SJCRH30 (cell line): ENCODE results near the gene TMEM141. TPM values are rescaled to one million over a fixed set of nuclear protein-coding genes. Genes with fewer than 3 reads are reported as not detected.
"Not testable (repeated sequence)": the region's sequence is repeated elsewhere in the genome, so short reads cannot be mapped to it uniquely, and the experiment has no call there.

ENCODE experiments used
- DNase-seq, 2 experiments: peaks; one replicate each; pipeline ENCODE4 v3.0.0-alpha.2; 2015 to 2020
- H3K27ac ChIP-seq: fragments of 250-450 bp; sonication (Bioruptor Pico); 2 replicates; pipeline ENCODE4 v1.5.1; 2020; ENCODE audit warnings: mild to moderate bottlenecking, moderate library complexity
- H3K27me3 ChIP-seq: fragments of 250-450 bp; sonication (Bioruptor Pico); 2 replicates; pipeline ENCODE4 v1.5.1; 2020; ENCODE audit warnings: mild to moderate bottlenecking, moderate library complexity
- H3K36me3 ChIP-seq: fragments of 250-450 bp; sonication (Bioruptor Pico); 2 replicates; pipeline ENCODE4 v1.5.1; 2020; ENCODE audit warnings: mild to moderate bottlenecking, moderate library complexity
- H3K4me1 ChIP-seq: fragments of 250-450 bp; sonication (Bioruptor Pico); 2 replicates; pipeline ENCODE4 v1.5.1; 2020; ENCODE audit warnings: mild to moderate bottlenecking, moderate library complexity
- H3K4me3 ChIP-seq: fragments of 250-450 bp; sonication (Bioruptor Pico); 2 replicates; pipeline ENCODE4 v1.5.1; 2020; ENCODE audit warnings: mild to moderate bottlenecking, moderate library complexity
- H3K9me3 ChIP-seq: fragments of 250-450 bp; sonication (Bioruptor Pico); replicated peaks from 2 replicates; pipeline ENCODE4 v1.5.1; 2020; ENCODE audit warnings: mild to moderate bottlenecking, moderate library complexity
- total RNA-seq: library from RNA; depleted of rRNA; stranded (reverse); fragments of >200 nt; shearing (Covaris generic); gene quantifications from 2 replicates; pipeline ENCODE4 v1.2.3, GENCODE V29; 2014

TMEM141 gene
- total RNA-seq, 1 experiment from 2014 or later = 17.3 TPM

DNA sequence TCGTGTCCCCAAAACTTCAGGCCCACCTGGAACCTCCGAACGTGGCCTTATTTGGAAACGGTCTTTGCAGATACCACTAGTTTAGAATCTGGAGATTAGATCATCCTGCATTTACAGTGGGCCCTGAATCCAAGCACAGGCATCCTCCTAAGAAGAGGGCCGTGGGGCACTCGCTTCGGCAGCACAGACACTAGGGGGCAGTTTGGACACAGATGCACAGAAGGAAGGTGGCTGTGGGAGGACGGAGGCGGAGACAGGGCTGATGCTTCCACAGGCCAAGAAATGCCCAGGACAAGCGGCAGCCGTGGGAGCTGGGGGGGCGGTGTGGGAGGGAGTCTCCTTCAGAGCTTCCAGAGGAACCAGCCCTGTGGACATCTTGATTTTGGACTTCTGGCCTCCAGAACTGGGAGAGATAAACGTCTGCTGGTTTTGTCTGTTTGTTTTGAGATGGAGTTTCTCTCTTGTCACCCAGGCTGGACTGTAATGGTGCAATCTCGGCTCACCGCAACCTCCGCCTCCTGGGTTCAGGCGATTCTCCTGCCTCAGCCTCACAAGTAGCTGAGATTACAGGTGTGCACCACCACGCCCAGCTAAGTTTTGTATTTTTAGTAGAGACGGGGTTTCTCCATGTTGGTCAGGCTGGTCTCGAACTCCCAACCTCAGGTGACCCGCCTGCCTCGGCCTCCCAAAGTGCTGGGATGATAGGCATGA, 30.2 kb upstream of the TMEM141 start:
- not testable (repeated sequence) for H3K36me3 ChIP-seq, H3K27ac ChIP-seq, H3K4me3 ChIP-seq, H3K9me3 ChIP-seq
- peak; percentile 70 to 78 for DNase-seq
- H3K4me1 ChIP-seq = peaks cover 12% of the 10 kb centered on the region
- H3K27me3 ChIP-seq = peaks cover 19% of the 10 kb centered on the region

DNA sequence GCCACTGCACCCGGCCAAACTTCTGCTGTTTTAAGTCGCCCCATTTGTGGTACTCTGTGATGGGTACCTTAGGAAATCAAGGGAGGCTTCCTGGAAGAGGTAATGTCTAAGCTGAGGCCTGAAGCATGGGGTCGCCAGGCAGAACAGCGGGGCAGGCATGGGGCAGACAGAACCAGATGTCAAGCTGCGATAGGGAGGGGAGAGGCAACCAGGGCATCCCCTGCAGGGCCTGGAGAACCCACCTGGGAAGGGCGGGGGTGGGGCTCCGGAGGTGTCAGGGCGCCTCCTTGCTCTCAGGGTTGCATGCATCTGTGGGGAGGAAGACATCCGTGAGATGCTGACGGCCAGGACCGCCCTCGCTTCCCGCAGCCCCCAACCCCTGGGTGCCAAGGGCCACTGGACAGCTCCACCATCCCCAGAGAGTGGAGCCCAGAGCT, 29.6 kb upstream of the TMEM141 start:
- peaks cover 19% of the 10 kb centered on the region for H3K27me3 ChIP-seq
- H3K4me1 ChIP-seq = peaks cover 12% of the 10 kb centered on the region
- DNase-seq = no peak
- H3K4me3 ChIP-seq = no peak overlapping the region
- no peaks in the 10 kb centered on the region for H3K36me3 ChIP-seq
- H3K27ac ChIP-seq = no peak overlapping the region
- no peaks in the 10 kb centered on the region for H3K9me3 ChIP-seq

DNA sequence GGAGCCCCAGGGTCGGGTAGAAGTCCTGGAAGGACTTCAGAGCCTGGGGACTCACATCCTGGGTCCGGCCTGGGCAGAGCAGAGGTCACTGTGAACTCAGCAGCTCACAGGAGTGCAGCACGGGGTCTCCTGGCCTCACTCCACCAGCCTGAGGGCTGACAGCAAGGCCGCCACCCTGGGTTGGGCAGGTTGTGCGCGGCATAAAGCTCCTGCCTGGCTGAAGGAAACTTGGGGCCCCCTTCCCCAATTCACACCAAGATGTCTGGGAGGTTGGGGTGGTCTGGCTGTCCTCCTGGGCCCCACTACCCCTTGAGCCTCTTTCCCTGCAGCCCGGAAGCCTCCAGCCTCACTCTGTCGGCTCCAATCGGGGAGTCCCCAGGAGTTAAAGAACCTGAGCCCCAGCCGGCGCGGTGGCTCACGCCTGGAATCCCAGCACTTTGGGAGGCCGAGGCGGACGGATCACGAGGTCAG, 28.9 kb upstream of the TMEM141 start:
- no peaks in the 10 kb centered on the region for H3K36me3 ChIP-seq
- H3K9me3 ChIP-seq = no peaks in the 10 kb centered on the region
- H3K27me3 ChIP-seq = peaks cover 19% of the 10 kb centered on the region
- DNase-seq = no peak
- H3K4me1 ChIP-seq = peaks cover 9% of the 10 kb centered on the region
- no peak overlapping the region for H3K27ac ChIP-seq
- no peak overlapping the region for H3K4me3 ChIP-seq

DNA sequence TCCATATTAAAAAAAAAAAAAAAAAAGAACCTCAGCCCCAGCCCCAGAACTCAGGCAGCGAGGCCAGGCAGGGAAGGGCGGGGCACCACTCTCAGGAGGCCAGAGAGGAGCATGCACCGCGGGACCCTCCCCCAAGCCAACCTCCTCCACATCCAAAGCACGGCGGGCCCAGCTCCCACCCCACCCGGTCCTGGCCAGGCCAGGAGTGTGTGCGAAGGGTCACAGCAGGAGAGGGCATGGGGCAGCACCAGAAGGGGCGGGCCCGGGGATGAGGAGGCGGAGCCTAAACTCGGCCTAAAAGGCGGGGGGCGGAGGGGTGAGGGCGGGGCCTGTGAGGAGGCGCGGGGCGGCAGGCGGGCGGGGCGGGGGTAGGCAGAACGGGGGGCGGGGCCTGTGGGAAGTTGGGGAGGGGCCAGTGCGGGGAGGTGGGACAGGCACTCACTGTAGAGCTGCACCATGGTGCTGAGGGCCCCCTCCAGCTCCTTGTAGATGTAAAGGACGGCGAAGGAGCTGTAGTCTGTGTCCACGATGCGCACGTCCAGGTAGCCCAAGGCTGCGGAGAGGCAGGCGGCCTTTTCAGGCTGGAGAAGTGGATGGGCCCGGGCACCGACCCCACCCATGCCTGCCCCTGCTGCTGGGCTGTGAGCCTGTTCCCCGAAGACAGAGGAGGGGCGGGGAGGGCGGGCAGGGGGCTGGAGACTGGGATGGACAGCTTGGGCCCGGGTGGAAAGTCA, 28.1 kb upstream of the TMEM141 start:
- no peaks in the 10 kb centered on the region for H3K9me3 ChIP-seq
- peaks cover 2% of the 10 kb centered on the region; the same call in 1 of the 2 replicates for H3K4me1 ChIP-seq
- H3K27me3 ChIP-seq = peaks cover 19% of the 10 kb centered on the region
- H3K4me3 ChIP-seq = no peak overlapping the region
- H3K27ac ChIP-seq = no peak overlapping the region
- H3K36me3 ChIP-seq = no peaks in the 10 kb centered on the region
- DNase-seq = peak; percentile 63 to 66

DNA sequence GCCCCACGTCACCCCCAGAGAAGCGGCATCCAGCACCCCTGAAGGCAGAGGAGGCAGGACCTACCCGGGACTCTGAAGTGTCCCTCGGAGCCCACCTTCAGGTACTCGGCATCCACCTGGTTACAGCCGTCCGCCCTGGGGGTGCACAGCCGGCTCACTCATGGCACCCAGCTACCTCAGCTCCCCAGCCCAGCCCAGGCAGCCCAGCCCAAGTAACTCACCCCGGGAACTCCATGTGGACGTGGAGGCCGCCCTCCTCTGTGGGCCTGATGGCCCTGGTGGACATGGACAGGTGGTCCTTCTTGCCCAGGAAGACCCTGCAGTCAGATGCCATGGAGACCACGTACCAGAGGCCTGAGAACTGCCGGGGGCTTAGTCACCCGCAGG, 27.5 kb upstream of the TMEM141 start:
- Histone ChIP-seq H3K36me3 (no peaks in the 10 kb centered on the region), H3K4me1 (no peaks in the 10 kb centered on the region), H3K9me3 (no peaks in the 10 kb centered on the region), H3K27me3 (peaks cover 19% of the 10 kb centered on the region), H3K4me3 (no peak overlapping the region), H3K27ac (no peak overlapping the region)
- no peak for DNase-seq

DNA sequence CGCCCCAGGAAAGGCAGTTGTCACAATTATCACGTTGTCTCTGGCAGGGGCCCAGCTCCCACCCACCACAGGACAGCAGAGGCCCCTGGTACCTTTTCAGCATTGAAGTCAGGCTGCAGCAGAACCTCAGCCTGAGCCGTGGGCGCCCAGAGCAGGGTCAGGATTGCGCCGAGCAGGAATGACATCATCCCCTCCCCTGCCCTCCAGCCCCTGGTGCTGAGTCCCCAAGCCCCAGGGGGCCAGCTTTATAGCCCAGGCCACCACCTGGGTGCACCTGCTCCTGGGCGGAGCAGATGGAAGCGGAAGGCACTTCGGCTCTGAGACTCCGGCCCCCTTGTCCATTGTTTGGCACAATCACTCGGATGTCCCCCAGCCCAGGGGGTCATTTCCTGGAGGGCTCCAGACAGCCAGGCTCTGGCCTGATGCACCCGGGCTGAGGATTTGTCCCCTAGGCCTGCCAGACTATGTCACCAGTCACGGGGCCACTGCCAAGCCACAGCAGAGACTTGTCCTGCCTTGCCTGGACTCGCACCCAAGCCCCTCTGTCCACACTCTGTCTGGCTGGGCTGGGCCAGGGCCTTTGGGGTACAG, 26.7 kb upstream of the TMEM141 start, which contains the start of gene LCN15:
TSS of gene LCN15 (minus strand) at position 218 of the 591 bp plus-strand sequence. CDS start at position 188, 30 bp downstream.
- H3K27ac ChIP-seq = no peak within 1 kb of the TSS
- no peaks in the 10 kb centered on the region for H3K4me1 ChIP-seq
- H3K4me3 ChIP-seq = no peak within 1 kb of the TSS
- DNase-seq = no peak
- no peaks in the 10 kb centered on the region for H3K36me3 ChIP-seq
- peaks cover 19% of the 10 kb centered on the region for H3K27me3 ChIP-seq
- no peaks in the 10 kb centered on the region for H3K9me3 ChIP-seq

DNA sequence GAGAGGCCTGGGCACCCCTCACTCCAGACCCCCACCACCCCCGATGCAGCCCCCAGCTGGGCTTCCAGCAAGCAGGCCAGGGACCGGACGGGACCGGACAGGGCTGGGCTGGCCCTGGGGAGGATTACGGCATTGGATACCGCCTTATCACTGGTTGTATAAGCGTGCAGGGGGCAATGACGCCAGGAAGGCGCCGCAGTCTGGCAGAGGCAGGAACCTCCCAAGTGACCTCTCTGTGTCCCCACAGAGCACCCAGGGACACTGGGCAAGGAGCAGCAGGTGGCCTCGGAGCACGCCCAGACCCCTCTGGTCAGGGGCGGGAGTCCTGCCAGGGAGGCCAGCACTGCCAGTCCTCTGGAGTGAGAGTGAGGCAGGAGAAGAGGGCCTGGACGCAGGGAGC, 26.1 kb upstream of the TMEM141 start:
- no peak overlapping the region for H3K4me3 ChIP-seq
- peaks cover 18% of the 10 kb centered on the region for H3K27me3 ChIP-seq
- no peaks in the 10 kb centered on the region for H3K9me3 ChIP-seq
- H3K36me3 ChIP-seq = no peaks in the 10 kb centered on the region
- H3K27ac ChIP-seq = no peak overlapping the region
- no peak for DNase-seq
- H3K4me1 ChIP-seq = no peaks in the 10 kb centered on the region

DNA sequence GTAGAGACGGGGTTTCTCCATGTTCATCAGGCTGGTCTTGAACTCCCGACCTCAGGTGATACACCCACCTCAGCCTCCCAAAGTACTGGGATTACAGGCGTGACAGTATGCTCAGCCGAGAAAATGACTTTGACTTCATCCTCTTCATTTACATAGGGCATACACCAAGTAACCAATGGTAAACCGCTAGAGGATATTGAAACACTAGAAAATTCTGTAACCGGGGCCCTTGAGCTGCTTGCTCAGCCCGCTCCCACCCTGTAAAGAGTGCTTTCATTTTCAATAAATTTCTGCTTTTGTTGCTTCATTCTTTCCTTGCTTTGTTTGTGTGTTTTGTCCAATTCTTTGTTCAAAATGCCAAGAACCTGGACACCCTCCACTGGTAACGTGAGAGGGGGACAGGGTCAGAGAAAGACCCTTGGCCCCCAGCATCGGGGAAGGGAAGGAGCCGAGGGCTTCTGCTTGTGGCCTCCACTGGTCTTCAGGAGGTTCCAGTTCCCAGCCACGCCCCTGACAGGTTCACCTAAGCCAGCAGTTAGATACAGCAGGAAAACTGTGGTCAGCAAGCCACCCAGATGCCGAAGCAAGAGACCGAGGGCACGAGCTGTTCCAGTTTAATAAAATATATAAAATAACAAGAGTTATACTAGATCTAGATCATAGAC, 25.3 kb upstream of the TMEM141 start:
- H3K4me3 ChIP-seq, H3K9me3 ChIP-seq, DNase-seq, H3K36me3 ChIP-seq, H3K27ac ChIP-seq, H3K4me1 ChIP-seq: not testable (repeated sequence)
- peaks cover 14% of the 10 kb centered on the region for H3K27me3 ChIP-seq

DNA sequence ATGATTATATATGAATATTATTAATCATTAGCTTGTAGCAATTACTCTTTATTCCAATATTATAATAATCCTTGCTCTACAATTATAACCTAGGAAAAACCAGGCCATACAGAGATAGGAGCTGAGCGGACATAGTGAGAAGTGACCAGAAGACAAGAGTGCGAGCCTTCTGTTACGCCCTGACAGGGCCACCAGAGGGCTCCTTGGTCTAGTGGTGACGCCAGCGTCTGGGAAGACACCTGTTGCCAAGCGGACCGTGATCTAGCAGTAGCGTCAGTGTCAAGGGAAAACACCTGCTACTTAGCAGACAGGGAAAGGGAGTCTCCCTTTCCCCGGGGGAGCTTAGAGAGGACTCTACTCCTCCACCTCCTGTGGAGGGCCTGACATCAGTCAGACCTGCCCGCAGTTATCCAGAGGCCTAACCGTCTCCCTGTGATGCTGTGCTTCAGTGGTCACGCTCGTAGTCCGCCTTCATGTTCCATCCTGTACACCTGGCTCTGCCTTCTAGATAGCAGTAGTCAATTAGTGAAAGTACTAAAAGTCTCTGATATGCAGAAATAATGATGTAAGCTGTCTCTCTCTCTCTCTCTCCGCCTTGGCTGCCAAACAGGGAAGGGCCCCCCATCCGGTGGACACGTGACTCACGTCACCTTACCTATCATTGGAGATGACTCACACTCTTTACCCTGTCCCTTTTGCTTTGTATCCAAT, 24.6 kb upstream of the TMEM141 start:
- not testable (repeated sequence) for H3K36me3 ChIP-seq, H3K27ac ChIP-seq, H3K4me1 ChIP-seq, H3K4me3 ChIP-seq, H3K9me3 ChIP-seq
- H3K27me3 ChIP-seq = peaks cover 14% of the 10 kb centered on the region
- peak; percentile 59 to 63 for DNase-seq

DNA sequence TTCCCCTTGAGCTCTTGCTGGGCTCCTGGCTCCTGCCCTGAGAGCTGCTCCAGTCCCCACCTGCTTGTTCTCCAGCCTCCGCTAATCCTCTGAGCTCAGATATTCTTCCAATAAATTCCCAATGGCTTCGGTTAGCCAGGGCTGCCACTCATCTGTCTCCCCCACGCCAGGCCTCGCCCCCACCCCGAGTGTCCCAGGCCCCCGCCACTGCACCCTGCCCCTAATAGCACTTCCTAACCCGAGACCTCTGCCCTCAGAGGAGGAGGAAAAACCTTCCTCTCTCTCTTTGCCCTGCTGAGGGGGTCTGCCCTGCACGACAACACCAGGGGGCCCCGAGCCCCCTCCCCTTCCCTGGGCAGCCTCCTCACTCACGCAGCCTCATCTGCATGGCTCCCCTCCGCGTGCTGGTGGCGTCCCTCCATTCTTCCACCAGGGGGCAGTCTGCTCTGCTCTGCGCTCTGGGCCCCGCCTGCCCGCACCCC, 21.4 kb upstream of the TMEM141 start:
- Histone ChIP-seq H3K4me1 (no peaks in the 10 kb centered on the region), H3K9me3 (peaks cover 12% of the 10 kb centered on the region; the same call in 1 of the 2 replicates), H3K27me3 (no peaks in the 10 kb centered on the region; the same call in 1 of the 2 replicates), H3K36me3 (no peaks in the 10 kb centered on the region), H3K27ac (no peak overlapping the region), H3K4me3 (no peak overlapping the region)
- DNase-seq = no peak

DNA sequence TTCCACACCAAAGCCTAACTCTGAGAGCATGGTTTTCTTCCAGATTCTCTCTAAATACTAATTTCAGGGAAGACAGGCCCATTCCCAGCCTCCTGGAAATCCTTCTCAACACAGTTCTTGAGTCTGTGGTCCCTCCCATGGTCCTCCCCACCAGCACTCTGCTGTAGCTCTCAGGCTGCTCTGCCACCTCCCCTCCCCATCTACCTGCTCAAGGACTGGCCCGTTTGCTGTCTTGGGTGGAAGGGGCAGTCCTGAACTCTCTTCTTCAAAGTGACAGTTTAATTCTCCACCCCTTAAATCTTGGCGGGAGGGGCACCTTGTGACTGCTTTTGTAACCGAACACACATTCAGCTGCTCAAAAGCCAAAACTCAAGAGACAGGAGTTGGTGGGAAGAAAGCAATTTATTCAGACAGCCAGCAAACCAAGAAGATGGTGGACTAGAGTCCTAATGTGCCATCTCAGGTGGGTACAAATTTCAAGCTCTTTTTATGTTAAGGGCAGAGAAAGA, 19.2 kb upstream of the TMEM141 start:
- Histone ChIP-seq H3K4me3 (no peak overlapping the region), H3K9me3 (peaks cover 12% of the 10 kb centered on the region; the same call in 1 of the 2 replicates), H3K36me3 (no peaks in the 10 kb centered on the region), H3K27ac (no peak overlapping the region), H3K27me3 (no peaks in the 10 kb centered on the region; the same call in 1 of the 2 replicates), H3K4me1 (no peaks in the 10 kb centered on the region)
- no peak for DNase-seq

DNA sequence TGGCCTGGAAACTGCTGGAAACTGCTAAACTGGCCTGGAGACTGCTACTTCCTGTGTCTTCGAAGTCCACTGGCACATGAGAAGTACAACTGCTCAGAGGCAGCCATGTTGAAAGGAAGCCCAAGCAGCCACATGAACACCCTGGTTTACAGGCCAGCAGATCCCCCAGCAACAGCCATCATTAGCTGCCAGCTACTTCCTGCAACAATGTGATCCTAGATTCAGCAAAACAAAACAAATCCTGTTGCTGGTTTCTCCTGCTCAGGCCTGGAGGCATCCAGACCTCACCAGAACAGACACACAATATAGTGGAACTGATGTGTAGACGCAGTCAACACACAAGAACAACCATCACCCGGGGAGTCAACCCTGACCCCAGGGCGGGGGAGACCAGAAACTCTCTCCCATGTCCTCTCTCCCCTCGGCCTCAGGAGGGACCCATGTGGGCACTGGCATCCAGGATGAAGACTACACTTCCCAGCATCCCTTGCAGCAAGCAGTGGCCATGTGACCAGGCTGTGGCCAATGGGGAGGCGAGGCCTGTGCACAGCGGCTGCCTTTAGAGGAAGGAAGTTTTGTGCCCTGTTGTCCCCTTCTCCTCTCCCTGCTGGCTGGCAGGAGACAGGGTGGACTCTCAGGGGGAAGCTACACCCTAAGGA, 17.6 kb upstream of the TMEM141 start:
- Histone ChIP-seq H3K4me3 (no peak overlapping the region), H3K27ac (no peak overlapping the region), H3K4me1 (no peaks in the 10 kb centered on the region), H3K27me3 (peaks cover 8% of the 10 kb centered on the region), H3K36me3 (no peaks in the 10 kb centered on the region), H3K9me3 (peaks cover 12% of the 10 kb centered on the region; the same call in 1 of the 2 replicates)
- DNase-seq = peak; percentile 69 to 71

DNA sequence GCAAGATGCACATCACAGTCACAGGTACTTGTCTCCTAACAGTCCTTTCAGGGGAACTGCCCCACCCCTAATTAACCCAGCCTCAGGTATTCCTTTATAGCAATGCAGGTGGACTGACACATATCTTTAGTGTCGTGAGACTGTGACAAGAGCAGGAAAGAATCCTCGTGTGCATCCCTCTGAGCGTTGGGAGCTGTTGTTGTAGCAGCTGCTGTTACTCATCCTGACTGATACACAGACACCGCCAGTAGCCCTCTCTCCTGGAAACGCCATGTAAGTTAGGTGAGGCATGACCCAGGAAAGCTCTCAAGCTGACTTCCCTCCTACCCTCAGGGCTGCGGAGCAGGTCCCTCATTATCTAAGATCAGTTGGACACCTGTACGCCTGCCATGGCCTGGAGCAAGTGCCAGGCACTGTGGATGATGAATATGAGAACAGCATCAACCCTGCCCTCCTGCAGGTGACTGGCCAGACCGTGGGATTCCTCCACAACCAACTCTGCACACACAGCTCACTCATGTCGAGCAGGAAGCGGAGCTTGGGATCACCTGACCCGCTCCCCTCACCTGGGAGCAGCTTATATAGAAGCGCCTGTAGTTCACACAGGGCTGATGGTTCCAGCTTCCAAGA, 16.6 kb upstream of the TMEM141 start:
- no peak overlapping the region for H3K4me3 ChIP-seq
- DNase-seq = no peak

More for the DNA sequence above, 16.6 kb upstream of the TMEM141 start:
- Histone ChIP-seq H3K9me3 (peaks cover 12% of the 10 kb centered on the region; the same call in 1 of the 2 replicates), H3K27me3 (peaks cover 12% of the 10 kb centered on the region), H3K4me1 (no peaks in the 10 kb centered on the region), H3K36me3 (no peaks in the 10 kb centered on the region), H3K27ac (no peak overlapping the region)
